Gastroesophageal sphincter (tissue), 3 donors: ENCODE data around the gene CARD11.

Source experiments
- CTCF ChIP-seq, 4 experiments: fragments of 200-600 bp in 2 of 4; fragments of 450-650 bp in 2 of 4; sonication (generic) in 1 of 4; IDR thresholded peaks; one replicate each; pipeline ENCODE4 v1.5.1; 2017 to 2019; ENCODE audit warnings: antibody characterized with exemption in 4 of 4, mild to moderate bottlenecking in 2 of 4, moderate library complexity in 2 of 4
- EP300 ChIP-seq: sonication (generic); formaldehyde crosslinking; IDR thresholded peaks from one replicate; pipeline ENCODE4 v1.6.1; 2017; ENCODE audit warnings: antibody characterized with exemption, mild to moderate bottlenecking
- POLR2AphosphoS5 ChIP-seq: sonication (generic); formaldehyde crosslinking; IDR thresholded peaks from one replicate; pipeline ENCODE4 v1.6.1; 2017; ENCODE audit warnings: antibody characterized with exemption

GRCh38 chr7:2993868-2994267, 49.8 kb downstream of the CARD11 start:
- TF ChIP-seq CTCF (IDR thresholded peaks at IDR 0.05) (no peak), EP300 (no peak), POLR2AphosphoS5 (no peak)
